ENCODE results near the gene MMP24OS. TPM values are rescaled to one million over a fixed set of nuclear protein-coding genes. Genes with fewer than 3 reads are reported as not detected.
"Not testable (repeated sequence)": the region's sequence is repeated elsewhere in the genome, so short reads cannot be mapped to it uniquely, and the experiment has no call there.

Gene MMP24OS
- total RNA-seq, 1 donor from 2014 or later = 47.9 TPM

GRCh38 chr20:35263532-35264341 is 14.2 kb downstream of the MMP24OS start:
- H3K4me1 Mint-ChIP-seq = no peaks in the 10 kb centered on the region
- ATAC-seq (ENCODE audit: low read depth) = no peak
- intact Hi-C loops (cut with micrococcal nuclease) = no loop called here
- peaks cover 43% of the 10 kb centered on the region for H3K36me3 Mint-ChIP-seq (ENCODE audit: low read depth)
- no peak for TF ChIP-seq CTCF (IDR thresholded peaks at IDR 0.05)
- no peaks in the 10 kb centered on the region for H3K27me3 Mint-ChIP-seq
- no peaks in the 10 kb centered on the region for H3K9me3 Mint-ChIP-seq
- POLR2A ChIA-PET = no interaction called here
- H3K4me3 Mint-ChIP-seq = no peak overlapping the region
- H3K27ac Mint-ChIP-seq = no peak overlapping the region
- DNase-seq = no peak
- CTCF ChIA-PET = no interaction called here

- H3K27ac Mint-ChIP-seq; H3K4me3 Mint-ChIP-seq; H3K9me3 Mint-ChIP-seq; DNase-seq; H3K4me1 Mint-ChIP-seq; H3K27me3 Mint-ChIP-seq; intact Hi-C loops (cut with micrococcal nuclease); CTCF ChIA-PET; POLR2A ChIA-PET; ATAC-seq (ENCODE audit: low read depth): not testable (repeated sequence)
- H3K36me3 Mint-ChIP-seq (ENCODE audit: low read depth) = peaks cover 37% of the 10 kb centered on the region
Measured at GRCh38 chr20:35262731-35263531, 15.0 kb downstream of the MMP24OS start.

- H3K27ac Mint-ChIP-seq; H3K4me1 Mint-ChIP-seq; ATAC-seq (ENCODE audit: low read depth); intact Hi-C loops (cut with micrococcal nuclease); H3K4me3 Mint-ChIP-seq; CTCF ChIA-PET; H3K9me3 Mint-ChIP-seq; H3K27me3 Mint-ChIP-seq; DNase-seq: not testable (repeated sequence)
- POLR2A ChIA-PET = interaction anchor here (0.7 kb wide), 1 partner anchor 1786 kb away, joined by 12 read pairs; no protein-coding TSS in a partner anchor
- peaks cover 31% of the 10 kb centered on the region for H3K36me3 Mint-ChIP-seq (ENCODE audit: low read depth)
Measured at GRCh38 chr20:35262321-35262720, 15.6 kb downstream of the MMP24OS start.

- H3K9me3 Mint-ChIP-seq = no peaks in the 10 kb centered on the region
- no peak overlapping the region for H3K4me3 Mint-ChIP-seq
- ATAC-seq (ENCODE audit: low read depth) = no peak
- intact Hi-C loops (cut with micrococcal nuclease) = no loop called here
- no peak overlapping the region for H3K27ac Mint-ChIP-seq
- no peak for DNase-seq
- H3K27me3 Mint-ChIP-seq = no peaks in the 10 kb centered on the region
- peaks cover 30% of the 10 kb centered on the region for H3K36me3 Mint-ChIP-seq (ENCODE audit: low read depth)
- POLR2A ChIA-PET = no interaction called here
- no peak for TF ChIP-seq CTCF (IDR thresholded peaks at IDR 0.05)
- H3K4me1 Mint-ChIP-seq = no peaks in the 10 kb centered on the region
- CTCF ChIA-PET = no interaction called here
Measured at GRCh38 chr20:35260426-35260825, 17.5 kb downstream of the MMP24OS start.

- TF ChIP-seq CTCF (IDR thresholded peaks at IDR 0.05) = no peak
- POLR2A ChIA-PET = no interaction called here
- H3K4me3 Mint-ChIP-seq = no peak overlapping the region
- H3K27me3 Mint-ChIP-seq = no peaks in the 10 kb centered on the region
- peaks cover 2% of the 10 kb centered on the region for H3K4me1 Mint-ChIP-seq
- intact Hi-C loops (cut with micrococcal nuclease) = no loop called here
- no peaks in the 10 kb centered on the region for H3K9me3 Mint-ChIP-seq
- DNase-seq = no peak
- no peak for ATAC-seq (ENCODE audit: low read depth)
- CTCF ChIA-PET = no interaction called here
- no peak overlapping the region for H3K27ac Mint-ChIP-seq
- peaks cover 22% of the 10 kb centered on the region for H3K36me3 Mint-ChIP-seq (ENCODE audit: low read depth)
Measured at GRCh38 chr20:35257175-35257909, 20.6 kb downstream of the MMP24OS start.
